ENCODE data around the gene SNTA1. TPM values are rescaled to one million over a fixed set of nuclear protein-coding genes. Genes with fewer than 3 reads are reported as not detected.
"Not testable (repeated sequence)": the region's sequence is repeated elsewhere in the genome, so short reads cannot be mapped to it uniquely, and the experiment has no call there.

SNTA1 gene
- total and polyA plus RNA-seq, 2 of the 13 experiments (the other 11 are each of a cell fraction or from before 2014, with no cell fraction given), result 16.4 to 18.3 TPM

DNA sequence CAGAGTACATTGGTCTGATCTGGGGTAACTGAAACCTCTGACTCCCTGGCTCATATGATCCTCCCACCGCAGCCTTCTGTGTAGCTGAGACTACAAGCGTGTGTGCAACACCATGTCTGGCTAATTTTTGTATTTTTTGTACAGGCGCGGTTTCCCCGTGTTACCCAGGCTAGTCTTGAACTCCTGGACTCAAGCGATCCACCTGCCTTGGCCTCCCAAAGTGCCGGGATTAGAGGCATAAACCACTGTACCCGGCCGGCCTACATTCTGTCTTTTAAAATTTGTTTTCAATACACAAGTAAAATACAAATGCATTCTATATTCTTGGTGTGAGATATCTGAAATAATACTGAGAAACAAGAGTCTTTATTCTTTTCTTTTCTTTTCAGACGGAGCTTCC is 44.6 kb upstream of the SNTA1 start:
- no peak overlapping the region for H3K4me3 ChIP-seq (replicated peaks in 1 of 3; ENCODE audit: insufficient read depth in 1 of 3, low read depth in 2 of 3, low read length in 3 of 3)
- no peak for FAIRE-seq
- no peak for TF ChIP-seq ZSCAN12 (CRISPR knock-in tag; IDR thresholded peaks at IDR 0.05)
- TF ChIP-seq SKI (IDR thresholded peaks at IDR 0.05; ENCODE audit: partially characterized antibody), result no peak
- no peak for TF ChIP-seq IKZF4 (CRISPR knock-in tag; IDR thresholded peaks at IDR 0.05; ENCODE audit: borderline replicate concordance, low read depth, not compliant biosample characterization)
- no peak for TF ChIP-seq PAF1 (CRISPR knock-in tag; IDR thresholded peaks at IDR 0.05)
- TF ChIP-seq NFKB2 (CRISPR knock-in tag; IDR thresholded peaks at IDR 0.05; ENCODE audit: borderline replicate concordance), result no peak
- no peak for TF ChIP-seq SMAD9 (CRISPR knock-in tag; IDR thresholded peaks at IDR 0.05)
- TF ChIP-seq SATB2 (CRISPR knock-in tag; IDR thresholded peaks at IDR 0.05), result no peak
- no peak for TF ChIP-seq SAP130 (CRISPR knock-in tag; IDR thresholded peaks at IDR 0.05; ENCODE audit: low read depth)
- no peak for TF ChIP-seq ZNF567 (CRISPR knock-in tag; IDR thresholded peaks at IDR 0.05; ENCODE audit: borderline replicate concordance)
- no peak for TF ChIP-seq PHF20 (CRISPR knock-in tag; IDR thresholded peaks at IDR 0.05)
- TF ChIP-seq SNRNP70 (IDR thresholded peaks at IDR 0.05; ENCODE audit: low read depth, low read length), result no peak
- no peak for TF ChIP-seq ZKSCAN1 (IDR thresholded peaks at IDR 0.05; ENCODE audit: low read length)
- no peak for TF ChIP-seq KDM5B (CRISPR knock-in tag; IDR thresholded peaks at IDR 0.05; ENCODE audit: borderline replicate concordance)
- no peak overlapping the region for H3K4me2 ChIP-seq (ENCODE audit: low read depth, low read length)
- peaks cover 12% of the 10 kb centered on the region; the same call in 1 of the 2 replicates for H4K20me1 ChIP-seq (ENCODE audit: insufficient read depth, low read length)
- H3K79me2 ChIP-seq (ENCODE audit: insufficient read depth, low read length), result peaks cover 25% of the 10 kb centered on the region
- in situ Hi-C loops (cut with HindIII; ENCODE audit: extremely low pct_ligation_motif_present, low pct_unique_long_range_greater_than_20kb), result no loop called here
- intact Hi-C loops (cut with micrococcal nuclease; ENCODE audit: unreplicated experiment), result loop anchor here (2.0 kb wide), 1 partner anchor 25 kb away; no protein-coding TSS in a partner anchor
- no peak for DNase-seq (ENCODE audit: low spot score)
- no peaks in the 10 kb centered on the region for H3K9me3 ChIP-seq (ENCODE audit: low read length)
- no peak overlapping the region for H2AFZ ChIP-seq (ENCODE audit: low read length)
- no peak overlapping the region for H3K9ac ChIP-seq (ENCODE audit: insufficient read depth, low read depth, low read length)
- 87% methylated on average over 10 of the region's 10 CpGs for WGBS (ENCODE audit: low lambda C conversion rate)
- ChIA-PET POLR2A (interaction anchor here (1.0 to 2.5 kb wide), 3 partner anchors 13 to 175 kb away, joined by 3 to 19 read pairs (median 12); no protein-coding TSS in a partner anchor), CTCF (ENCODE audit: low intra/inter-chr PET ratio, low total read pairs) (no interaction called here)
- H3K36me3 ChIP-seq (replicated peaks in 1 of 2; ENCODE audit: control insufficient read depth in 1 of 2, insufficient read depth in 2 of 2, low read length in 2 of 2), result no peaks in the 10 kb centered on the region; a peak in 1 of 5 replicates
- no TSS peak for BruUV-seq (replicated peaks)
- peaks cover 0 to 5% of the 10 kb centered on the region in 2 experiments; a peak in 2 of 5 replicates for H3K27me3 ChIP-seq (ENCODE audit: control insufficient read depth in 1 of 2, insufficient read depth in 2 of 2, low read length in 2 of 2)
- peaks cover 37% of the 10 kb centered on the region for H3K4me1 ChIP-seq (ENCODE audit: insufficient read depth, low read length)
- H3K27ac ChIP-seq (ENCODE audit: extremely low read length, insufficient read depth, low read length), result no peak overlapping the region
- no peak for ATAC-seq

DNA sequence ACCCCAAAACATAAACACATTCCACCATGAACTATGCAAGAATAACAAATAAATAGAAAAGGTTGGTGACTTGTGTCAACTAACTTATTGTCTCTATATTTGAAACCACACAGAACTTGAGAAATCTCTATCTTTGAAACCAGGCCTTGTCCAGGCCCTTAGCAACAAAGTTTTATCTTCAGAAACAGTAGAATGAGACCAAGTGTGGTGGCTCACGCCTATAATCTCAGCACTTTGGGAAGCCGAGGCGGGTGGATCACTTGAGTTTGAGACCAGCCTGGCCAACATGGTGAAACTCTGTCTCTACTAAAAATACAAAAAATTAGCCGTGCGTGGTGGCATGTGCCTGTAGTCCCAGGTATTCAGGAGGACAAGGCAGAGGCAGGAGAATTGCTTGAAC is 39.6 kb upstream of the SNTA1 start:
- H3K79me2 ChIP-seq (ENCODE audit: insufficient read depth, low read length); DNase-seq (ENCODE audit: low spot score); FAIRE-seq; in situ Hi-C loops (cut with HindIII; ENCODE audit: extremely low pct_ligation_motif_present, low pct_unique_long_range_greater_than_20kb); CTCF ChIA-PET (ENCODE audit: low intra/inter-chr PET ratio, low total read pairs); H3K27ac ChIP-seq (ENCODE audit: extremely low read length, insufficient read depth, low read length); H4K20me1 ChIP-seq (ENCODE audit: insufficient read depth, low read length); H3K9ac ChIP-seq (ENCODE audit: insufficient read depth, low read depth, low read length); intact Hi-C loops (cut with micrococcal nuclease; ENCODE audit: unreplicated experiment); ATAC-seq; BruUV-seq (replicated peaks); H2AFZ ChIP-seq (ENCODE audit: low read length); POLR2A ChIA-PET; H3K36me3 ChIP-seq (replicated peaks in 1 of 2; ENCODE audit: control insufficient read depth in 1 of 2, insufficient read depth in 2 of 2, low read length in 2 of 2); H3K27me3 ChIP-seq (ENCODE audit: control insufficient read depth in 1 of 2, insufficient read depth in 2 of 2, low read length in 2 of 2); H3K9me3 ChIP-seq (ENCODE audit: low read length): not testable (repeated sequence)
- Histone ChIP-seq H3K4me2 (ENCODE audit: low read depth, low read length) (peak overlapping the region; percentile 79; the same call in 1 of the 2 replicates), H3K4me1 (ENCODE audit: insufficient read depth, low read length) (peaks cover 29% of the 10 kb centered on the region), H3K4me3 (replicated peaks in 1 of 3; ENCODE audit: insufficient read depth in 1 of 3, low read depth in 2 of 3, low read length in 3 of 3) (peak overlapping the region in 1 of 3 experiments; percentile 10; a peak in 1 of 6 replicates)
- WGBS (ENCODE audit: low lambda C conversion rate), result 71% methylated on average over 5 of the region's 5 CpGs
